IMR-90 (cell line): ENCODE measurements around the gene FMOD. TPM values are rescaled to one million over a fixed set of nuclear protein-coding genes. Genes with fewer than 3 reads are reported as not detected.

ENCODE experiments used
- ATAC-seq: fragments of 200-7000 bp; cut with Tn5 transposase; 2 replicates; pipeline ENCODE4 v1.9.1; 2020; ENCODE audit warnings: low read depth, mild to moderate bottlenecking, moderate library complexity
- BruUV-seq: library from RNA; stranded (reverse); fragments of 400-500 nt; replicated peaks from 2 replicates; lab custom pipeline; 2021; lab: Mats Ljungman, UMichigan
- CTCF ChIA-PET: fragments of 300-600 bp; formaldehyde crosslinking; extraction: SDS; loops from one replicate; lab custom pipeline; 2021; ENCODE audit warnings: antibody characterized with exemption; lab: Yijun Ruan, JAX
- POLR2A ChIA-PET: fragments of 300-600 bp; sonication (Branson Sonifier 250); formaldehyde crosslinking; loops from one replicate; lab custom pipeline; 2022; ENCODE audit warnings: antibody characterized with exemption; ENCODE audit not compliant: unreplicated experiment; lab: Charles Lee
- DNase-seq: peaks from one replicate; pipeline ENCODE4 v3.0.0; 2013
- H2AFZ ChIP-seq: replicated peaks from 2 replicates; pipeline ENCODE3; 2013; ENCODE audit warnings: low read length, mild to moderate bottlenecking; ENCODE audit not compliant: poor library complexity
- H2AK5ac ChIP-seq: 2 replicates; pipeline ENCODE4 v1.6.1; 2013; ENCODE audit warnings: low read depth, low read length, inconsistent platforms
- H2AK9ac ChIP-seq: replicated peaks from 2 replicates; pipeline ENCODE3; 2013; ENCODE audit warnings: mild to moderate bottlenecking, low read depth, low read length, moderate library complexity; ENCODE audit not compliant: poor library complexity
- H2BK120ac ChIP-seq: 2 replicates; pipeline ENCODE4 v1.6.1; 2013; ENCODE audit warnings: low read depth, low read length, inconsistent platforms
- H2BK15ac ChIP-seq: 3 replicates; pipeline ENCODE4 v1.6.1; 2013; ENCODE audit warnings: low read depth, low read length, inconsistent platforms
- H2BK20ac ChIP-seq: 2 replicates; pipeline ENCODE4 v1.6.1; 2013; ENCODE audit warnings: low read depth, mild to moderate bottlenecking, inconsistent platforms, low read length, moderate library complexity
- H2BK5ac ChIP-seq: 2 replicates; pipeline ENCODE4 v1.6.1; 2013; ENCODE audit warnings: mild to moderate bottlenecking, low read depth, low read length, inconsistent platforms; ENCODE audit not compliant: poor library complexity, severe bottlenecking
- H3K14ac ChIP-seq: replicated peaks from 2 replicates; pipeline ENCODE4 v1.6.1; 2013; ENCODE audit warnings: low read depth, low read length, inconsistent platforms
- H3K18ac ChIP-seq: 2 replicates; pipeline ENCODE4 v1.6.1; 2013; ENCODE audit warnings: low read depth, low read length, control low read depth
- H3K23ac ChIP-seq: 2 replicates; pipeline ENCODE4 v1.6.1; 2013; ENCODE audit warnings: low read depth, low read length, inconsistent platforms
- H3K27ac ChIP-seq: 2 replicates; pipeline ENCODE4 v1.5.1; 2013; ENCODE audit warnings: mild to moderate bottlenecking, control low read depth, low read length; ENCODE audit not compliant: insufficient read depth
- H3K27me3 ChIP-seq: 2 replicates; pipeline ENCODE4 v1.6.1; 2013; ENCODE audit warnings: low read length; ENCODE audit not compliant: control insufficient read depth, insufficient read depth
- H3K36me3 ChIP-seq: 2 replicates; pipeline ENCODE4 v1.6.1; 2013; ENCODE audit warnings: low read length, mixed read lengths; ENCODE audit not compliant: control insufficient read depth, insufficient read depth
- H3K4ac ChIP-seq: 2 replicates; pipeline ENCODE4 v1.6.1; 2013; ENCODE audit warnings: low read depth, low read length, inconsistent platforms
- H3K4me1 ChIP-seq: 2 replicates; pipeline ENCODE4 v1.6.1; 2013; ENCODE audit warnings: low read length, mixed read lengths; ENCODE audit not compliant: control insufficient read depth, insufficient read depth
- H3K4me2 ChIP-seq: 2 replicates; pipeline ENCODE4 v1.6.1; 2013; ENCODE audit warnings: low read depth, mild to moderate bottlenecking, control low read depth, low read length, moderate library complexity
- H3K4me3 ChIP-seq: 2 replicates; pipeline ENCODE4 v1.5.1; 2013; ENCODE audit warnings: low read depth, mild to moderate bottlenecking, control low read depth, low read length, moderate library complexity; ENCODE audit not compliant: insufficient read depth
- H3K56ac ChIP-seq: 2 replicates; pipeline ENCODE4 v1.6.1; 2013; ENCODE audit warnings: low read length, inconsistent platforms; ENCODE audit not compliant: insufficient read depth; ENCODE audit errors: extremely low read depth
- H3K79me1 ChIP-seq, 2 experiments: 2 replicates each; pipeline ENCODE4 v1.6.1; 2013; ENCODE audit warnings: low read length in 2 of 2, inconsistent platforms in 1 of 2, low read depth in 1 of 2
- H3K9ac ChIP-seq: 2 replicates; pipeline ENCODE4 v1.6.1; 2013; ENCODE audit warnings: low read depth, low read length, control low read depth
- H3K9me1 ChIP-seq: 2 replicates; pipeline ENCODE4 v1.6.1; 2013; ENCODE audit warnings: low read length, inconsistent platforms; ENCODE audit not compliant: insufficient read depth
- H3K9me3 ChIP-seq: 2 replicates; pipeline ENCODE4 v1.6.1; 2013; ENCODE audit warnings: low read length; ENCODE audit not compliant: control insufficient read depth, insufficient read depth
- H4K20me1 ChIP-seq: 2 replicates; pipeline ENCODE4 v1.6.1; 2013; ENCODE audit warnings: low read length, inconsistent platforms; ENCODE audit not compliant: insufficient read depth
- H4K5ac ChIP-seq: 2 replicates; pipeline ENCODE4 v1.6.1; 2013; ENCODE audit warnings: mild to moderate bottlenecking, low read depth, low read length, control low read depth
- H4K8ac ChIP-seq, 2 experiments: 2 replicates each; pipeline ENCODE4 v1.6.1; 2013; ENCODE audit warnings: low read depth in 2 of 2, low read length in 2 of 2, control low read depth in 1 of 2, inconsistent platforms in 1 of 2
- H4K91ac ChIP-seq: 2 replicates; pipeline ENCODE4 v1.6.1; 2013; ENCODE audit warnings: low read depth, low read length, inconsistent platforms; ENCODE audit not compliant: insufficient read depth
- CEBPB ChIP-seq: IDR thresholded peaks from 2 replicates; pipeline ENCODE4 v1.6.1; 2012; ENCODE audit warnings: low read depth, low read length, improper control_type of control experiment
- MAFK ChIP-seq: IDR thresholded peaks from 2 replicates; pipeline ENCODE4 v1.6.1; 2012; ENCODE audit warnings: low read depth, low read length, improper control_type of control experiment
- MXI1 ChIP-seq: IDR thresholded peaks from 2 replicates; pipeline ENCODE4 v1.6.1; 2012; ENCODE audit warnings: low read depth, mild to moderate bottlenecking, low read length, moderate library complexity, borderline replicate concordance
- POLR2A ChIP-seq: IDR thresholded peaks from 2 replicates; pipeline ENCODE4 v1.6.1; 2012; ENCODE audit warnings: mild to moderate bottlenecking, low read depth, low read length
- RAD21 ChIP-seq: IDR thresholded peaks from 2 replicates; pipeline ENCODE4 v1.6.1; 2012; ENCODE audit warnings: low read length, improper control_type of control experiment
- RFX5 ChIP-seq: IDR thresholded peaks from 2 replicates; pipeline ENCODE4 v1.8.0; 2012; ENCODE audit warnings: low read depth, mild to moderate bottlenecking, low read length, moderate library complexity
- SMC3 ChIP-seq: fragments of 150-350 bp; IDR thresholded peaks from 2 replicates; pipeline ENCODE4 v1.6.1; 2016; ENCODE audit warnings: low read depth, mild to moderate bottlenecking, antibody characterized with exemption, low read length, moderate library complexity
- WGBS, 2 experiments: methylation state at CpG; one replicate each; pipeline versions ENCODE4 v1.1.5 to v1.1.7; 2013; ENCODE audit warnings: missing lambda C conversion rate in 2 of 2; ENCODE audit not compliant: insufficient read length in 1 of 2; ENCODE audit errors: extremely low coverage in 2 of 2; 5-methylcytosine and 5-hydroxymethylcytosine counted together
- dilution Hi-C: fragments of 300-500 bp; cut with HindIII; formaldehyde crosslinking; loops from one replicate; pipeline ENCODE4 v1.14.3; 2018; ENCODE audit warnings: low sequenced_read_pairs; ENCODE audit not compliant: unreplicated experiment
- in situ Hi-C: fragments of 300-500 bp; cut with MboI; formaldehyde crosslinking; loops from 3 replicates; pipeline ENCODE4 v1.14.3; 2019; ENCODE audit warnings: low sequenced_read_pairs, inconsistent platforms, mixed read lengths
- intact Hi-C: fragments of 100-400 bp; cut with micrococcal nuclease; formaldehyde crosslinking; loops from 2 replicates; pipeline ENCODE4 v1.10.0; 2022
- polyA plus RNA-seq, 3 experiments: library from polyadenylated mRNA; depleted of rRNA; stranded (reverse); fragments of >200 nt; gene quantifications; 2 replicates each; pipeline ENCODE4 v1.2.3, GENCODE V29; 2012; ENCODE audit warnings: low replicate concordance in 1 of 3
- total RNA-seq: library from RNA; depleted of rRNA; stranded (reverse); fragments of >200 nt; gene quantifications from 2 replicates; pipeline ENCODE4 v1.2.3, GENCODE V29; 2012
- TF ChIP-seq, protein P1 (sequence below): fragments of 150-350 bp; IDR thresholded peaks from 2 replicates; pipeline ENCODE4 v1.6.1; 2016; ENCODE audit warnings: low read depth, mild to moderate bottlenecking, low read length, moderate library complexity, borderline replicate concordance
- TF ChIP-seq, protein P2 (sequence below): fragments of 150-350 bp; IDR thresholded peaks from 2 replicates; pipeline ENCODE4 v1.6.1; 2017; ENCODE audit warnings: mild to moderate bottlenecking, antibody characterized with exemption, low read length, low read depth

FMOD gene
- total and polyA plus RNA-seq, 2 of the 4 experiments (the other 2 are of a cell fraction): 0.18 to 2.7 TPM

GRCh38 chr1:203343956-203344754 is 6.8 kb downstream of the FMOD start:
- 76% methylated on average over 2 of the region's 9 CpGs; no CpG with 5 or more reads in 1 of the 2 experiments for WGBS, 2 experiments
- Histone ChIP-seq H3K18ac (no peak overlapping the region), H2AK5ac (no peak overlapping the region), H2BK20ac (no peak overlapping the region), H2BK15ac (no peak overlapping the region), H3K9me3 (no peaks in the 10 kb centered on the region), H3K27ac (no peak overlapping the region), H2AFZ (no peak overlapping the region), H3K4me3 (no peak overlapping the region), H4K20me1 (no peaks in the 10 kb centered on the region), H3K4ac (no peak overlapping the region), H3K36me3 (no peaks in the 10 kb centered on the region), H3K23ac (no peak overlapping the region), H2BK120ac (no peak overlapping the region), H4K91ac (no peak overlapping the region), H3K9ac (no peak overlapping the region), H3K14ac (no peak overlapping the region), H3K9me1 (no peaks in the 10 kb centered on the region; the same call in 1 of the 2 replicates), H3K56ac (no peak overlapping the region), H3K79me1 (no peaks in the 10 kb centered on the region), H2AK9ac (no peak overlapping the region), H2BK5ac (no peak overlapping the region), H3K4me1 (no peaks in the 10 kb centered on the region; the same call in 1 of the 2 replicates), H4K8ac (no peak overlapping the region), H3K27me3 (peaks cover 56% of the 10 kb centered on the region), H4K5ac (no peak overlapping the region), H3K4me2 (no peak overlapping the region)
- TF ChIP-seq MXI1 (no peak), RAD21 (no peak), RFX5 (no peak), SMC3 (no peak), POLR2A (no peak), MAFK (no peak), CEBPB (no peak)
- TF ChIP-seq, protein P1, sequence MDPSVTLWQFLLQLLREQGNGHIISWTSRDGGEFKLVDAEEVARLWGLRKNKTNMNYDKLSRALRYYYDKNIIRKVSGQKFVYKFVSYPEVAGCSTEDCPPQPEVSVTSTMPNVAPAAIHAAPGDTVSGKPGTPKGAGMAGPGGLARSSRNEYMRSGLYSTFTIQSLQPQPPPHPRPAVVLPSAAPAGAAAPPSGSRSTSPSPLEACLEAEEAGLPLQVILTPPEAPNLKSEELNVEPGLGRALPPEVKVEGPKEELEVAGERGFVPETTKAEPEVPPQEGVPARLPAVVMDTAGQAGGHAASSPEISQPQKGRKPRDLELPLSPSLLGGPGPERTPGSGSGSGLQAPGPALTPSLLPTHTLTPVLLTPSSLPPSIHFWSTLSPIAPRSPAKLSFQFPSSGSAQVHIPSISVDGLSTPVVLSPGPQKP: no peak
- TF ChIP-seq, protein P2, sequence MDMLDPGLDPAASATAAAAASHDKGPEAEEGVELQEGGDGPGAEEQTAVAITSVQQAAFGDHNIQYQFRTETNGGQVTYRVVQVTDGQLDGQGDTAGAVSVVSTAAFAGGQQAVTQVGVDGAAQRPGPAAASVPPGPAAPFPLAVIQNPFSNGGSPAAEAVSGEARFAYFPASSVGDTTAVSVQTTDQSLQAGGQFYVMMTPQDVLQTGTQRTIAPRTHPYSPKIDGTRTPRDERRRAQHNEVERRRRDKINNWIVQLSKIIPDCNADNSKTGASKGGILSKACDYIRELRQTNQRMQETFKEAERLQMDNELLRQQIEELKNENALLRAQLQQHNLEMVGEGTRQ: no peak
- in situ Hi-C loops: loop anchor here (5.0 to 10.0 kb wide), 3 partner anchors 98 to 361 kb away; no protein-coding TSS in a partner anchor
- ChIA-PET POLR2A (no interaction called here), CTCF (interaction anchor here (1.0 to 2.1 kb wide), 4 partner anchors 12 to 96 kb away, joined by 3 to 9 read pairs (median 4); no protein-coding TSS in a partner anchor)
- DNase-seq: no peak
- intact Hi-C loops: no loop called here
- BruUV-seq: no TSS peak
- dilution Hi-C loops: no loop called here
- no peak for ATAC-seq
